Activated CD4-positive, alpha-beta T cell treated with anti-CD3 and anti-CD28 coated beads, Interleukin-10, Interleukin-2, amounts not matched to agents 100 ng/mL and 50 ng/mL, durations not matched to agents 16 hours and 8 hours (primary cell): Measurements from ENCODE around the gene MEGF8.

Experiments used
- DNase-seq: peaks from one replicate; pipeline ENCODE4 v3.0.0-alpha.2; 2020

Gene MEGF8

GRCh38 chr19:42286349-42287016, 39.0 kb upstream of the MEGF8 start:
- DNase-seq, result no peak

- DNase-seq, result no peak
Measured at GRCh38 chr19:42287017-42287826, 38.2 kb upstream of the MEGF8 start.

GRCh38 chr19:42287827-42288107, 37.7 kb upstream of the MEGF8 start:
- no peak for DNase-seq

DNA sequence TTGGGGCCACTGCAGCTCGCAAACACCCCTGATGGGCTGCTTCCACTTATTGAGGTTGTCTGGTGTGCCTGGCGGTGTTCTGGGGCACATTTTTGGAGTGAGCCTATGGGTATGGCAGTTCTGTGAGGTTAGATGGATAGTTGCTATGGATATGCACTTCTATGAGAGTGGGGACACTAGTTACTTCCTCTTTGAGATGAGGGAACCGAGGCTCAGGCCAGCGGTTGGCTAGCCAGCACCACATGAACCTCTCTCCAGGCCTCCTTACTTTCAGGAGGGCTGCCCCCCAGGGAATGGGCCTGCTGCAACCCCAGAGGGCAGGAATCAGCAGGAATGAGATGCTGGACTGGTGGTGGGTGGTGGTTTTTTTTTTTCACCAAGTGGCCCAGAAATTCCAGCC, 37.0 kb upstream of the MEGF8 start:
- no peak for DNase-seq

GRCh38 chr19:42288881-42289555, 36.4 kb upstream of the MEGF8 start:
- DNase-seq, result no peak

DNA sequence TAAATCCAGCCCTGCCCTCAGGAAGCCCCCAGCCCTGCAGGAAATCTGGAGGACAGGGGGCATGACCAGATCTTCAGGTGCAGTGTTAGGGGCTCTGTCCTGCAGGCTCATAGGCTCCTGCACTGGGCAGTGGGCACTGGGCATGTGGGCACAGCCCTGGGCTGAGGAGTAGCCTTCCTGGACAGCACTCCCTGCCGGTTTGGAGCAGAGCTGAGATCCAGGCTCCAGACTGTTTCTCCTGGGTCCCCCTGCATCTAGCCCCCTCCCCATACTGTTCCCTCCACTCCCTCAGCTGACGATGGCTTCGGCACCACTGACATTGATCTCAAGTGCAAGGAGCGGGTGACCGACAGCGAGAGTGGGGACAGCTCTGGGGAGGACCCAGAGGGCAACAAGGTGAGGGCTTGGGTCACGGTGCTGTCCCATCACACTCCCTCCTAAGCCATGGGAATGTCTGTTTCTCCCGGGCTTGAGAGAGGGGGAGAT, 35.8 kb upstream of the MEGF8 start:
- DNase-seq, result no peak

GRCh38 chr19:42290136-42290522, 35.3 kb upstream of the MEGF8 start:
- DNase-seq, result no peak

- peak; percentile 48 for DNase-seq
Measured at GRCh38 chr19:42290523-42291434, 34.7 kb upstream of the MEGF8 start.

GRCh38 chr19:42291435-42291810, 34.0 kb upstream of the MEGF8 start:
- no peak for DNase-seq

- no peak for DNase-seq
Measured at GRCh38 chr19:42292042-42292960, 33.1 kb upstream of the MEGF8 start.

DNA sequence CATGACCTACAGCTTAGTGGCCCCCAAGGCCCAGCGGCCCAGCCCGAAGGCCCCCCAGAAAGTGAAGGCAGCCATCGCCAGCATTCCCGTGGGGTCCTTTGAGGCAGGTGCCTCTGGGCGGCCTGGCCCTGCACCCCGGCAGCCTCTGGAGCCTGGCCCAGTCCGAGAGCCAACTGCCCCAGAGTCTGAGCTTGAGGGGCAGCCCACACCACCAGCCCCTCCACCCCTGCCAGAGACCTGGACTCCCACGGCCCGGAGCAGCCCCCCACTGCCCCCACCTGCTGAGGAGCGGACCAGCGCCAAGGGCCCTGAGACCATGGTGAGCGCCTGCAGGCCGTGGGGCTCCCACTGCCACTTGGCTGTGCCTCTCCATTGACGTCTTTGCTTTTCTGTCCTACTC, 32.5 kb upstream of the MEGF8 start:
- DNase-seq, result no peak

GRCh38 chr19:42293540-42293939, 31.9 kb upstream of the MEGF8 start:
- DNase-seq, result no peak

- no peak for DNase-seq
Measured at GRCh38 chr19:42293948-42294347, 31.5 kb upstream of the MEGF8 start.

- no peak for DNase-seq
Measured at GRCh38 chr19:42294471-42295137, 30.8 kb upstream of the MEGF8 start.

GRCh38 chr19:42295342-42295741, 30.1 kb upstream of the MEGF8 start:
- no peak for DNase-seq

- peak; percentile 86 for DNase-seq
Measured at GRCh38 chr19:42295831-42296525, 29.5 kb upstream of the MEGF8 start.

GRCh38 chr19:42297039-42297438, 28.4 kb upstream of the MEGF8 start:
- DNase-seq, result no peak

- no peak for DNase-seq
Measured at GRCh38 chr19:42301646-42302203, 23.7 kb upstream of the MEGF8 start, which contains the start of gene PRR19. Gene PRR19 (plus strand): TSS chr19:42302132. CDS start chr19:42309585, 7,453 bp downstream.

DNA sequence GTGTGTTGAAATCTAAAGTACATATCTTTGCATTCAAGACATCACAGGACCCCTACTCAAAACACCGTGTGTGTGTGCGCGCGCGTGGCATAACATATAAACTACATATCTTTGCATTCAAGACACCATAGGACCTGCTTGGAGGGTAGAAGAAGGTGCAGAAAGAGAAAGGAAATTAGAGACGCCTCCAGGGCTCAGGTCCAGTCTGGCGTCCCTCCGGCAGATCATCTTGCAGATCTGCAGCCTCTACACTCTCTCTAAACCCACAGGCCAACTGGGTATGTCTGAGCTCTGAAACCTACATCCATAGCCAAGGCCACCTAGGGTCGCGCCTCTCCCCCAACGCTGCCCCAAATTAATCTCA, 22.4 kb upstream of the MEGF8 start:
- no peak for DNase-seq

GRCh38 chr19:42303876-42304275, 21.6 kb upstream of the MEGF8 start:
- no peak for DNase-seq
